ENCODE results near the gene WDR87.

DNA sequence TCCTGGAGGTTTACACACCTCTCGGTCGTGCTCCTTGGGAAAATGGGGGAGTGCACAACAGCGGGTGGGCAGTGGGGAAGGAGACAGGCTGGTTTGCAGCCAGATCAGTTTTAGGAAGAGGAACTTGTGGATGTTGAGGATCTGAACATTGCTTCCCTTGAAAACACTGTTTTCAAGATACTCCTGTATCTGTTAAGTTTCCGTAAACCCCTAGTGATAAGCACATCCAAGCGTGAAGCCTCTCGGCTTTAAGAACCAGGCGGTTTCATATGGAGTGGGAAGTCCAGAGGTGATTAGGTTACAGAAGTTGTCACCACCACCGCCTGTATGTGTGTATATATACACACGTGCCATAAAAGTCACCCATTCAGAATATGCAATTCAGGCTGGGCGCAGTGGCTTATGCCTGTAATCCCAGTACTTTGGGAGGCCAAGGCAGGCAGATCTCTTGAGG lies 48.1 kb upstream of the WDR87 start:
- TF ChIP-seq TCF12 (IDR thresholded peaks at IDR 0.05; ENCODE audit: low read depth) (no peak), EP300 (IDR thresholded peaks at IDR 0.05; ENCODE audit: borderline replicate concordance) (no peak), CREB1 (IDR thresholded peaks at IDR 0.05; ENCODE audit: low read depth) (no peak), RAD21 (IDR thresholded peaks at IDR 0.05; ENCODE audit: low read depth) (no peak), TEAD4 (IDR thresholded peaks at IDR 0.05) (no peak), YY1 (IDR thresholded peaks at IDR 0.05; ENCODE audit: low read depth) (no peak), NFIC (IDR thresholded peaks at IDR 0.05) (no peak), CEBPB (IDR thresholded peaks at IDR 0.05) (no peak), TAF1 (IDR thresholded peaks at IDR 0.05; ENCODE audit: low read depth) (no peak), FOXM1 (IDR thresholded peaks at IDR 0.05; ENCODE audit: borderline replicate concordance, low read depth) (no peak)
- TF ChIP-seq, protein P1, sequence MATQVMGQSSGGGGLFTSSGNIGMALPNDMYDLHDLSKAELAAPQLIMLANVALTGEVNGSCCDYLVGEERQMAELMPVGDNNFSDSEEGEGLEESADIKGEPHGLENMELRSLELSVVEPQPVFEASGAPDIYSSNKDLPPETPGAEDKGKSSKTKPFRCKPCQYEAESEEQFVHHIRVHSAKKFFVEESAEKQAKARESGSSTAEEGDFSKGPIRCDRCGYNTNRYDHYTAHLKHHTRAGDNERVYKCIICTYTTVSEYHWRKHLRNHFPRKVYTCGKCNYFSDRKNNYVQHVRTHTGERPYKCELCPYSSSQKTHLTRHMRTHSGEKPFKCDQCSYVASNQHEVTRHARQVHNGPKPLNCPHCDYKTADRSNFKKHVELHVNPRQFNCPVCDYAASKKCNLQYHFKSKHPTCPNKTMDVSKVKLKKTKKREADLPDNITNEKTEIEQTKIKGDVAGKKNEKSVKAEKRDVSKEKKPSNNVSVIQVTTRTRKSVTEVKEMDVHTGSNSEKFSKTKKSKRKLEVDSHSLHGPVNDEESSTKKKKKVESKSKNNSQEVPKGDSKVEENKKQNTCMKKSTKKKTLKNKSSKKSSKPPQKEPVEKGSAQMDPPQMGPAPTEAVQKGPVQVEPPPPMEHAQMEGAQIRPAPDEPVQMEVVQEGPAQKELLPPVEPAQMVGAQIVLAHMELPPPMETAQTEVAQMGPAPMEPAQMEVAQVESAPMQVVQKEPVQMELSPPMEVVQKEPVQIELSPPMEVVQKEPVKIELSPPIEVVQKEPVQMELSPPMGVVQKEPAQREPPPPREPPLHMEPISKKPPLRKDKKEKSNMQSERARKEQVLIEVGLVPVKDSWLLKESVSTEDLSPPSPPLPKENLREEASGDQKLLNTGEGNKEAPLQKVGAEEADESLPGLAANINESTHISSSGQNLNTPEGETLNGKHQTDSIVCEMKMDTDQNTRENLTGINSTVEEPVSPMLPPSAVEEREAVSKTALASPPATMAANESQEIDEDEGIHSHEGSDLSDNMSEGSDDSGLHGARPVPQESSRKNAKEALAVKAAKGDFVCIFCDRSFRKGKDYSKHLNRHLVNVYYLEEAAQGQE (IDR thresholded peaks at IDR 0.05; ENCODE audit: low read depth): no peak
- TF ChIP-seq, protein P2, sequence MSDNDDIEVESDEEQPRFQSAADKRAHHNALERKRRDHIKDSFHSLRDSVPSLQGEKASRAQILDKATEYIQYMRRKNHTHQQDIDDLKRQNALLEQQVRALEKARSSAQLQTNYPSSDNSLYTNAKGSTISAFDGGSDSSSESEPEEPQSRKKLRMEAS (IDR thresholded peaks at IDR 0.05): no peak
- TF ChIP-seq, protein P3, sequence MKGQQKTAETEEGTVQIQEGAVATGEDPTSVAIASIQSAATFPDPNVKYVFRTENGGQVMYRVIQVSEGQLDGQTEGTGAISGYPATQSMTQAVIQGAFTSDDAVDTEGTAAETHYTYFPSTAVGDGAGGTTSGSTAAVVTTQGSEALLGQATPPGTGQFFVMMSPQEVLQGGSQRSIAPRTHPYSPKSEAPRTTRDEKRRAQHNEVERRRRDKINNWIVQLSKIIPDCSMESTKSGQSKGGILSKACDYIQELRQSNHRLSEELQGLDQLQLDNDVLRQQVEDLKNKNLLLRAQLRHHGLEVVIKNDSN (IDR thresholded peaks at IDR 0.05): no peak
